GM18505 (cell line): ENCODE data around the gene SPHKAP.
"Not testable (repeated sequence)": the region's sequence is repeated elsewhere in the genome, so short reads cannot be mapped to it uniquely, and the experiment has no call there.

ENCODE experiments used
- ATAC-seq: cut with Tn5 transposase; IDR thresholded peaks from one replicate; pipeline ENCODE4 v1.9.1; 2021; ENCODE audit not compliant: unreplicated experiment
- POLR2A ChIP-seq: IDR thresholded peaks from 4 replicates; pipeline ENCODE4 v1.6.1; 2011; ENCODE audit warnings: borderline replicate concordance; ENCODE audit not compliant: insufficient read depth, insufficient read length; ENCODE audit errors: extremely low read depth

Gene SPHKAP

GRCh38 chr2:228181098-228182019 lies at the start of gene SPHKAP:
Gene SPHKAP (minus strand): TSS chr2:228181687. CDS start chr2:228181598, 89 bp downstream.
- no peak for ATAC-seq
- no peak for TF ChIP-seq POLR2A

GRCh38 chr2:228227466-228227865 lies 46.0 kb upstream of the SPHKAP start:
- no peak for TF ChIP-seq POLR2A
- no peak for ATAC-seq

GRCh38 chr2:228224410-228224809 lies 42.9 kb upstream of the SPHKAP start:
- no peak for ATAC-seq
- no peak for TF ChIP-seq POLR2A

- not testable (repeated sequence) for ATAC-seq
These were observed 37.1 kb upstream of the SPHKAP start for GRCh38 chr2:228218593-228218992.

GRCh38 chr2:228197504-228197903 lies 16.0 kb upstream of the SPHKAP start:
- no peak for ATAC-seq
- TF ChIP-seq POLR2A = no peak

GRCh38 chr2:228180181-228181097 lies 1.0 kb downstream of the SPHKAP start:
- TF ChIP-seq POLR2A = no peak
- no peak for ATAC-seq

GRCh38 chr2:228167290-228167689 lies 14.2 kb downstream of the SPHKAP start:
- ATAC-seq = no peak
- TF ChIP-seq POLR2A = no peak

- TF ChIP-seq POLR2A = no peak
- no peak for ATAC-seq
These were observed 16.8 kb downstream of the SPHKAP start for GRCh38 chr2:228164718-228165117.

- no peak for ATAC-seq
- no peak for TF ChIP-seq POLR2A
These were observed 23.6 kb downstream of the SPHKAP start for GRCh38 chr2:228157841-228158240.

- TF ChIP-seq POLR2A = no peak
- ATAC-seq = no peak
These were observed 36.5 kb downstream of the SPHKAP start for GRCh38 chr2:228144961-228145360.

- peak; percentile 95 for ATAC-seq
- TF ChIP-seq POLR2A = no peak
These were observed 40.5 kb downstream of the SPHKAP start for GRCh38 chr2:228140934-228141528.

GRCh38 chr2:228136027-228136426 lies 45.5 kb downstream of the SPHKAP start:
- no peak for ATAC-seq
- no peak for TF ChIP-seq POLR2A

- ATAC-seq = no peak
- no peak for TF ChIP-seq POLR2A
These were observed 46.2 kb downstream of the SPHKAP start for GRCh38 chr2:228135300-228135699.
